T-helper 2 cell treated with Interferon-gamma antibody and Interleukin-4, amounts not matched to agents 100 ng/mL and 5 ng/mL, for 36 hours (primary cell): ENCODE measurements around the gene PCID2. TPM values are rescaled to one million over a fixed set of nuclear protein-coding genes. Genes with fewer than 3 reads are reported as not detected.

Experiments
- intact Hi-C: fragments of 100-400 bp; cut with micrococcal nuclease; formaldehyde crosslinking; loops from one replicate; pipeline ENCODE4 v1.15.1; 2023
- total RNA-seq: library from RNA; stranded (reverse); gene quantifications from 2 replicates; pipeline ENCODE4 v1.2.3, GENCODE V29; 2022

PCID2 gene
- total RNA-seq, 1 donor from 2014 or later: 69.0 TPM

DNA sequence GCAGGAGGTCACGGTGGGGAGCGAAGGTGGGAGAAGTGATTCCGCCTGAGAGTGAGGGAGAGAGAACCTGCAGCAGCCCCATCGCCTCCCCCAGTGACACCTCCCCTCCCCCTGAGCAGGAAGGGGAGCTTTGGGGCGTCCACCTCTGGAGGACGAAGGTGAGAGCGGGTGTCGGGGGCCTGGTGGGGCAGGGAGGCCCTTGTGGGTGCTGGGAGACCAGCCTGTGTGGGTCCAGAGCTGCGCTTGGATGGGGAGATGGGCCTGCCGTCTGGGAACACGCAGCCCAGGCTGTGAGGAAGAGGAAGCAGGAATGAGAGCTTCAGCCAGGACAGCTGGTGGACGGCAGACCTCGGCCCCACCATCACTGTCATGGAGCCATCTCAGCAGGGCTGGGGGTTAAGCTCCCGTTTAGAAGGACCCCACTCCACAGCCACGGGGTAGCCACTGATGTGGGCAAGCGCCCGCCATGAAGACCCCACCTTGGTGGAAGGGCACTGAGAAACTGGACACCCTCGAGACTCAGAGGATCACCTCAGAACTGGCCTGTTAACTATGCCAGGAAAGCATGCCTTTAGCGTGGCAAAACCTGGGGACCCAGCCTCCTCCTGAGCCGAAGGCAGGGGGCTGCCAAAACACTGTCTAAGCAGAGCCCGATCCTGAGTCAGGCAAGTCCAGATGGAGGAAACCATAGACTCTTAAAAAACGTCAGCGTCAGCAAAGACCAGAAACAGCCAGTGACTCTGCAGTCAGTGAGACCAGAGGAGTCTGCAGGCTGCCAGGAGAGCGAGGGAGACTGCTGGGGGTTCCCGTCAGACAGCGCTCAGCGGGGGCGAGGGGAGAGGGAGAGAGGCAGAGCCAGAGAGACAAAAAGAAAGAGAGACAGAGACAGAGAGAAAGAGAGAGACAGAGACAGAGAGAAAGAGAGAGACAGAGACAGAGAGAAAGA, 56.5 kb downstream of the PCID2 start:
- intact Hi-C loops: loop anchor here (2.0 to 5.0 kb wide), 2 partner anchors 21 to 210 kb away; no protein-coding TSS in a partner anchor

DNA sequence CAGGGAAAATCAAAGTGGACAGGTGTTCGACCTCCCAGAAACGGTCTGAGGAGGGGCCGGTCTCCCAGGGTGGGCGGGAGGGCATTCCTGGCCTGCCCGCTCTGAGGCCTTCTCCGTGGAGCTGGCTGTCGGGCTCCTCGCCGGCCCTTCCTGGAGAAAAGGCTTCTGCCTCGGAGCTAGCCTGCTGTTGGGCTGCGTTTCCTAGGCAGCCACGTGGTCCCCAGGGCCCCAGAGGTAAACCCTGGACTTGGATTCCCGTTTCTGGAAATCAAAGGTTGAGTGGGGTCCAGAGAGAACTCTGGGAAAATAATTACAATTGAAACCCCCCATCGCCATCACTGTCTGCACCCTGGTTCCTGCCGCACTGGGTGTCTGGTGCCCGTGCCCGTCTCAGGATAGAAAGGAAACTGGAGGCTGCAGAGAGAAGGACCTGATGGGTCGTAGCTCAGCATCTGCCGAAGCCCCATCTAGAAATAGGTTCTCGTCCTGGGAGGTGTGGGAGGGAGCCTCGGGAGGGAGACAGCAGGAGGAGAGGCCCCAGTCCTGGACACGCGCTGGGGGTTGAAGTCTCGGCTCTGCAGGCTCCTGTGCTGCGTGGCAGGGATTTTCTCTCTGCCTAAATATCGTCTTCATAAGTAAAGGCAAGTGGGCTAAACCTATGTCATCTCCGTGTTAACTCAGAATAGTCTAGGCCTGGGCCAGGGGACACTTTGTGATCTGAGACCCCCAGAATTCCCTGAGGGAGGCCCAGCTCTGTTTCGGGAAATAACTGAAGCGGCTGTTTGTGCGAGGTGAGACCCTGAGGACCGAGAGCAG, 57.7 kb downstream of the PCID2 start:
- intact Hi-C loops: loop anchor here (5.0 kb wide), 1 partner anchor 208 kb away; no protein-coding TSS in a partner anchor

DNA sequence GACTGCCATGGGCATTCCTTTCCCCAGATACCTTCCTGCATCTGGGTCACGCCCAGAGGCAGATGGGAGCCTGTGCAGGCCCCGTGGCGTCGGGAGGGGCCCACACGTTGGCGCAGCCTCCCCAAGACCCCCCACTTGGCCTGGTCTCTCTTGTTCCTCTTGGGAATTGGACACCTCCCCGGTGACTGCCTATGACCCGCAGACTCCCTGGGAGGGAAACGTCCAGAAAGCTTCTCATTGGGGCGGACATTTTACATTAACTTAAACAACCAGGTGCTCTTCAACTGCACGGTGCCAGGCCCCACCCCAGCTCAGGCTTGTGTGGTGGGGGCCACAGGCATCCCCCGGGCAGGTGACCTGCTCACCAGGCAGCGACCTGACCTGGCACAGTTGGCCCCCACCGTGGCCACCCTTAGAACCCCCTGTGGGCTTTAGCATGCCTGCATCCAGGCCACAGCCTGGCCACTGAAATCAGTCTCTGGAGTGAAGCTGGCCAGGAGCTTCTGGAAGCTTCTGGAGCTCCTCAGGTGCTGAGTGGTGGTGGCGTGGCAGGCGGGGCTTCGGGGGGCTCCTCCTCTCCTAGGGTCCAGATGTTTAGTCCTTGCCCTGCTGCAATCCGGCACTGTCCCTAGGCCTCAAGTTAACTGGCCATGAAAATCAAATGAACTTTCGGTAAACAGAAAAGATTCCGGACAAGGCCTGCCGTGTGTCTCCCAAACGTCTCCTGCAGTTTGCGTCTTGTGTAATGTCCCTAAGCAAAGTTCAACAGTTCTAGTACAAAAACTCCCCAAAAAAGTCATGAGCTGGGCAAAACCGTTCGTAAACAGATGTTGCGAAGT, 58.5 kb downstream of the PCID2 start:
- intact Hi-C loops: loop anchor here (5.0 kb wide), 1 partner anchor 208 kb away; no protein-coding TSS in a partner anchor

- intact Hi-C loops: no loop called here
Measured at GRCh38 chr13:113148940-113149503, 59.4 kb downstream of the PCID2 start.

DNA sequence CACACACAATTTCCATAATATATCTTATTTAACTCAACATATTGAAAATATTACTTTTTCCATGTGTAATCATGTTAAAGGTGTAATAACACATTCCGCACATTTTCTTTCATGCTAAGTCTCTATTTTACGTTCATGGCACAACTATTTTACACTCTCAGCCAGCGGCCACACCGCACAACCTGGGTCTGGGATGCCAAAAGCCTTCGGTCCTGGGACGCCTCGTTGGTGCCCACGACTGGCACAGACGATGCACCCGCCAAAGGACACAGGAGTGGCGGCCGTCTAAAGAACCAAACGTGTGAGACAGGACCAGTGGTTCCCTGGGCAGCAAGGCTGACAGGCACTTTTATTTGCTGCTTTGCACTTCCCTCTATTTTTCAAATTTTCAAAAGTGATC, 60.1 kb downstream of the PCID2 start:
- intact Hi-C loops: no loop called here

DNA sequence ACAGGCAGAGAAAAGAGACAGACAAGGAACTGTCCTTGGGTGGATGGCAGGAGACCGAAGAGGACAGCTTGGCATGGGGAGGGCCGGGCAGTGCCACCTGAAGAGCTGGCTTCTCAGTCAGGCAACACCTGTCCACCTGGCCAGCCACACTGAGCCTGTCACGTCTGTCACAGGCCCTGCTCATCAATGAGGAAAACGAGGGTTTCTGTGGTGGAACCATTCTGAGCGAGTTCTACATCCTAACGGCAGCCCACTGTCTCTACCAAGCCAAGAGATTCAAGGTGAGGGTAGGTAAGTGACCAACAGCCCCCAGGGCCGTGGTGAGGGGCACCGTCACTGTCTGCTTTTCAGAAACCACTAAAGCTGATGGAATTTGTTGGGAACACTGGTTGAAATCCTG, 61.3 kb downstream of the PCID2 start:
- intact Hi-C loops: no loop called here

DNA sequence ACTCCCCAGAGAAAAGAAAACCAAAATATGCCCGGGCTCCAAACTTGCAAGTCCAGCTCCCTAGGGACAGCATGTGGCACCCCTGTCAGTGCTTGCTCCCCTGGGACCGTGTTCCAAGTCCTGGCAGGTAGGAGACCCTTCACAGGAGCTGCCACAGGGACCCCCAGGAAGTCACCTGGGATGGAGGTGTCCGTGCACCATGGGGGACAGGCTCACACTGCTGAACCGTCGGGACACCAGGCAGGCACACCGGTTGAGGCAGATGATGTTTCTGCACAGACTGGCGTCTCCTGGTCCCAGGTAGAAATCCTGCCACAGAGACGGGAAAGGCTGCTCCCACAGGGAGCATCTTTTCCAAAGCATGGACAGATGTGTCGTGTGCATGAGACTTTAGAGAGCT, 61.7 kb downstream of the PCID2 start:
- intact Hi-C loops: no loop called here

DNA sequence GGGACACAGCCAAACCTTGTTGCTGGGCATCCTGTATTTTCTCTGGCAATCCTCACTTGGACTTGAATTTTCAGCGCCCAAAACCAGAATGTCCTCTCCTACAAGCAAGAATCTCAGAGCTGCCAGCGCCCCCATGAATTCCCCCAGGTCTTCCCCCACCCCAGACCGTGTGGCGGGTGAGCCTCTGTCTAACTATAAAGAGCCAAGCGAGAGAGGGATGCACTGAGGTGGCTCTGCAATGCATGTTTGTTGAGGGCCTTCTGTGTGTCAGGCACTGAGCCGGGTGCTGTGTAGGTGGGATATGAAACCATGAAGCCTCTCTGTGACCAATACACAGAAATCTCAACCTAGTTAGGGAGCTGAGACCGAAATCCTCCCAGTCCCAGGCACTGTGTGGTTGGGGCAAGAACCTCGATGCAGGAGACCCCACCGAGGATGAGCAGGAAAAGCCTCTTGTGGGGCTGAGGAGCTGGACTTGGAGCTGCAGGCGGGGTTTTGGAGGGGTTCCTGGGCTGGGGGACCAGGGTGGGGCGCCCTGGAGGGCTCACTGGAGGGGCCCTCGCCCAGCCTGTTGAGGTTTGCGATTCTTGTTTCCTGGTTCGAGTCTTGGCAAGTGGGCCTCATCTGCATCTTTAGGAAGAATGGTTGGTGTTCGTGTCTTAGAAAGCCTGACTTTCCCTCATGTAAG, 62.4 kb downstream of the PCID2 start:
- intact Hi-C loops: no loop called here

- intact Hi-C loops: no loop called here
Measured at GRCh38 chr13:113145496-113145895, 63.0 kb downstream of the PCID2 start.

DNA sequence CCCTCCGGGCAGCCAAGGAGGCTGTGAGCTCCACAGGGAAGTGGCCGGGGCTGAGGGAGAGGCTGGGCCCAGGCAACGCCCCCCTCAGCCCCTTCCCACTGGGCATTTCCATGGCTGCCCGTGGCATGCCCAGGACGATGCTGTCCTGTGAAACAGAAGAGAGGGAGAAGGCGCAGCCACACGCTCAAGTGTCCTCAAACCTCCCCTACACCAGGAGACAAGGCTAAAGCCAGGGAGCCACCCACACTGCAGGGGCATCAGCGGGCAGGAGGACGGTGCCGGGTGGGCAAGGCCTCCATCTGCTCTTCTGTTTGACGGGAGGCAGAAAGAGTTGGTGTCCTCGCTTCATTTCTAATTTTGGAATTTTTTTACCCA, 64.2 kb downstream of the PCID2 start:
- intact Hi-C loops: no loop called here

DNA sequence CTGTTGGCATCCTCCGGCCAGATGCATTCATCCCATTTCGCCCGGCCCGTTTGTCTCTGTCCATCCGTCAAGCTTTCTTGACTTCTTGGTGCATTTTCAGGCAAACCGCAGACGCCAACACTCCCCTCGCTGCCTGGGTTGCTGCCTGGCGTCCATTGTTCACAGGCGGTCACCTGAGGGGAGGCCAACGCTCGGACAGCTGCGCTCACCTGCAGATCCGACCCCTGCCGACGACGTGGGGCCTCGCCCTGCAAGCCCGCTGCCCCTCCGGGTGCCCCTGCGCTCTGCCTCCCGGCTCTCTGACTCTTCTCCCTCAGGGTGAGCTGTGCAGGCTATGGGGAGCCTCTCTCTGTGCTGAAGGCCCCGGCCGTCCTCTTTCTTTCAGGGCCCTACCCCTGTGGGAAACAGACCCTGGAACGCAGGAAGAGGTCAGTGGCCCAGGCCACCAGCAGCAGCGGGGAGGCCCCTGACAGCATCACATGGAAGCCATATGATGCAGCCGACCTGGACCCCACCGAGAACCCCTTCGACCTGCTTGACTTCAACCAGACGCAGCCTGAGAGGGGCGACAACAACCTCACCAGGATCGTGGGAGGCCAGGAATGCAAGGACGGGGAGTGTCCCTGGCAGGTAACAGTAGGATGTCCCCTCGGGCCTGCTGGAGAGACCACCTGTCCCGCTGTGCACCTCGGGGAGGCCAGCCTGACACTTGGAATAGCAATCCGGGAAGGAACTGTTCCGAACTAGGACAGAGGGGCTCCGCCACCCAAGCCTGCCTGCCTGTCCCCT, 64.8 kb downstream of the PCID2 start:
- intact Hi-C loops: no loop called here

GRCh38 chr13:113142876-113143275, 65.6 kb downstream of the PCID2 start:
- intact Hi-C loops: no loop called here

GRCh38 chr13:113141601-113141970, 66.9 kb downstream of the PCID2 start:
- intact Hi-C loops: no loop called here

DNA sequence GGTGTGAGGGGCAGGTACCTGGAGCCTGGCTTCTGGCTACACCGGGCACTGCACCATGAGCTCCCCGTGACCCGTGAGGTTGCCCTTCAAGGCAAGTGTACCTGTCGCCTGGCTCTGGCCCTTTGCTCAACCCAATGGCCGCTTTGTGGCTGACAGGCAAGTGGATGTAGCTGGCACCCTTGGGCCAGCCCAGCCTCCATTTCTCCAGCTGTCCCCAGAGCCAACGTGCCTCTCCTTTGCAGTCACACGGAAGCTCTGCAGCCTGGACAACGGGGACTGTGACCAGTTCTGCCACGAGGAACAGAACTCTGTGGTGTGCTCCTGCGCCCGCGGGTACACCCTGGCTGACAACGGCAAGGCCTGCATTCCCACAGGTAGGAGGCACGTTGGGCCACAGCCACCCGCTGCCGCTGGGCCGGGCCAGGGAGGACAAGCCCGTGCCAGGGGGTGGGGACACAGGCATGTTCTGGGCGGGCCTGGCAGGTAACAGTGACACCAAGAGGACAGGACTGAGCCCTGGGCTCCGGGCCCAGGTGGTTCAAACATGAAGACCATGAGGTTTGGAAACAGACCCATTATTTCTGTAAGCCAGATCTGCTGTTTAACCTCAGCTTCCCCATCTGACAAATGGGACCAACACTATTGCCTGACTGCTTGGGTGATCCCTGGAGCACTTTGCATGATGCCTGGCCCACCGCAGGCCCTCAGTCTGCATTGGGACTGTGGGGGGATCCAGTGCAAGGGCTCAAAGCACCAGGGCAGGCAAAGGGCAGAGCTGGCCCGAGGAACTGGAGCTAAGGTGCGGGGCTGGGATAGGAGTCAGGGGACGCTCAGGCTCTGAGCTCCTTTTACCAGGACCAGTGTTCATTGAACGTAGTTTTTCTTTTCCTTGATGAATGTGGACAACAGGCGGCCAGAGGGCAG, 67.5 kb downstream of the PCID2 start:
- intact Hi-C loops: no loop called here

GRCh38 chr13:113139577-113139976, 68.9 kb downstream of the PCID2 start:
- intact Hi-C loops: no loop called here

DNA sequence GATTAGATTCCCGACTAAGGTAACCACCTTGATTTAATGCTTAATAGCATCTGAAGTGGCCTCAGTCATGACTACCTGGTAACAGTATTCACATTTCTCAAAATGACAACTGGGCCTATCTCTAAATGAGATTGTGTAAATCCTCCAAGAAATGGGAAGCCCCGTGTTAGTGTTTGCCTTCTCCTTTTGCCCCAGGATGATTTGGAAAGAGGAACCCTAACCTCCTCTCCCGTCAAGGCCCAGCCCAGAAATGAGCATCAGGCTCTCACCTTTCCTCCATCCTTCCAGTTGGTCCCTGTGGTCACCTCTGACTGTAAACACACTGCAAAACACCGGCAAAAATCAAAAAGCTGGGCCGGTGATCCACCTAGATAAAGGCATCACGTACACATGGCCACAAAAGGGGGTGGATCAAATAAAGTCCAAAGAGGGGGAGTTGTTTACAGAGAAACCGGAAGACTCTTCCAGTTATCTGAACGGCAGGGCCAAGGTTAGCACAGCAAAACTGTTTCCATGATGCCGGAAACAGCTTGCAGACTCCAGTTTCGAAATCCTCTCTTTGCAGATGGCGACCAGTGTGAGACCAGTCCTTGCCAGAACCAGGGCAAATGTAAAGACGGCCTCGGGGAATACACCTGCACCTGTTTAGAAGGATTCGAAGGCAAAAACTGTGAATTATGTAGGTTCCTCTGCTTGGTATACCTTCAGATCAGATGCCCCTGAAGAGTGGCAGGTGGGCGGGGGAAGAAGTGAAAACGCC, 69.5 kb downstream of the PCID2 start:
- intact Hi-C loops: no loop called here

DNA sequence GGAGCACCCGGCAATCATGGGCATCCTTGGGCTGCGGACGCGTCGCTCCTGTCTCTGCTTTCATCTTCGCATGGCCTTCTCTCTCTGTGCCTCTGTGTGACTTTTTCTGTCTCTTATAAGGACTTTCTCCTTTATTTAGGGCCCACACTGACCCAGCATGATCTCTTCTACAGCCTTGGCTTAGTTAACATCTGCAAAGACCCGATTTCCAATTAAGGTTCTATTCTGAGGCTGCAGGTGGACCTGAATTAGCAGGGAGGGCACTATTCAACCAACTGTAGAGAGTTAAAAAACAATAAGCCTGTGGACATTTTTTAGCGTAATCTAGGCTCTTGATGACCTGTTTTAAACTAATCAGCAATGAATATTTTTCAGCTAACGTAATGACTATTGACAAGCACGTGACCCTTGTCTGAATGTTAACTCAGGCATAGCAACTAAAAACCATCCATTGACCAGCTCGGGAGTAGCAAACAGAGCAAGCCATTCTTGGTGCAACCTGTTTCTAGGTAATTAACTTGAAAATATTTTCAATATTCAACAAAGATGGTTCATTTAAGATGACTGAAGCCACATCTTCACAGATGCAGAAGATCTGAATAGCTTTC, 70.7 kb downstream of the PCID2 start:
- intact Hi-C loops: no loop called here
